Mesenchymal stem cell (in vitro differentiated cells and primary cell): ENCODE data around the gene GATD1.

Source experiments
- DNase-seq: peaks from one replicate; pipeline ENCODE4 v3.0.0-alpha.2; 2013
- H2AFZ ChIP-seq: one replicate; pipeline ENCODE4 v1.6.1; 2013; ENCODE audit warnings: low read depth, mild to moderate bottlenecking, control low read depth, inconsistent platforms, low read length, moderate library complexity
- H2AK5ac ChIP-seq: 2 replicates; pipeline ENCODE4 v1.6.1; 2013; ENCODE audit warnings: low read length, moderate library complexity, mild to moderate bottlenecking, inconsistent platforms; ENCODE audit not compliant: severe bottlenecking
- H2BK120ac ChIP-seq: one replicate; pipeline ENCODE4 v1.6.1; 2013; ENCODE audit warnings: low read depth, mild to moderate bottlenecking, inconsistent platforms, low read length, moderate library complexity
- H2BK12ac ChIP-seq, 2 experiments: one replicate each; pipeline ENCODE4 v1.6.1; 2013; ENCODE audit warnings: inconsistent platforms in 2 of 2, low read length in 2 of 2, mild to moderate bottlenecking in 2 of 2, moderate library complexity in 2 of 2, control low read depth in 1 of 2
- H2BK15ac ChIP-seq: one replicate; pipeline ENCODE4 v1.6.1; 2013; ENCODE audit warnings: mild to moderate bottlenecking, low read depth, inconsistent platforms; ENCODE audit not compliant: poor library complexity, severe bottlenecking
- H2BK5ac ChIP-seq: 2 replicates; pipeline ENCODE4 v1.6.1; 2013; ENCODE audit warnings: low read depth, mild to moderate bottlenecking, low read length, control low read depth, inconsistent platforms; ENCODE audit not compliant: poor library complexity, severe bottlenecking
- H3K14ac ChIP-seq, 2 experiments: one replicate each; pipeline ENCODE4 v1.6.1; 2013; ENCODE audit warnings: inconsistent platforms in 2 of 2, low read length in 2 of 2, control low read depth in 1 of 2, mild to moderate bottlenecking in 1 of 2, moderate library complexity in 1 of 2
- H3K18ac ChIP-seq, 2 experiments: one replicate each; pipeline ENCODE4 v1.6.1; 2013; ENCODE audit warnings: inconsistent platforms in 2 of 2, low read length in 2 of 2, control low read depth in 1 of 2, low read depth in 1 of 2, mild to moderate bottlenecking in 1 of 2
- H3K23ac ChIP-seq, 2 experiments: one replicate each; pipeline ENCODE4 v1.6.1; 2013; ENCODE audit warnings: inconsistent platforms in 2 of 2, low read length in 2 of 2, mild to moderate bottlenecking in 2 of 2, moderate library complexity in 2 of 2, control low read depth in 1 of 2
- H3K27ac ChIP-seq: 2 replicates; pipeline ENCODE4 v1.5.1; 2013; ENCODE audit warnings: mild to moderate bottlenecking, moderate library complexity, low read length, control low read depth, inconsistent platforms; ENCODE audit not compliant: poor library complexity, severe bottlenecking
- H3K27me3 ChIP-seq, 2 experiments: 2 replicates each; pipeline versions ENCODE4 v1.6.1 to v1.7.0; 2013; ENCODE audit warnings: low read length in 2 of 2, mild to moderate bottlenecking in 2 of 2, moderate library complexity in 2 of 2, control low read depth in 1 of 2, inconsistent platforms in 1 of 2; ENCODE audit not compliant: control insufficient read depth in 1 of 2, insufficient read depth in 1 of 2
- H3K36me3 ChIP-seq, 2 experiments: 2 replicates each; pipeline versions ENCODE4 v1.6.1 to v1.7.0; 2013; ENCODE audit warnings: low read length in 2 of 2, control low read depth in 1 of 2, inconsistent platforms in 1 of 2, low read depth in 1 of 2, mild to moderate bottlenecking in 1 of 2; ENCODE audit not compliant: insufficient read depth in 2 of 2, control insufficient read depth in 1 of 2
- H3K4ac ChIP-seq, 2 experiments: one replicate each; pipeline ENCODE4 v1.6.1; 2013; ENCODE audit warnings: inconsistent platforms in 2 of 2, low read length in 2 of 2, mild to moderate bottlenecking in 2 of 2, moderate library complexity in 2 of 2, control low read depth in 1 of 2, low read depth in 1 of 2
- H3K4me1 ChIP-seq: 2 replicates; pipeline ENCODE4 v1.6.1; 2013; ENCODE audit warnings: low read depth, low read length, control low read depth; ENCODE audit not compliant: control insufficient read depth, insufficient read depth
- H3K4me2 ChIP-seq: 2 replicates; pipeline ENCODE4 v1.6.1; 2013; ENCODE audit warnings: low read length, mild to moderate bottlenecking, inconsistent platforms; ENCODE audit not compliant: poor library complexity, severe bottlenecking
- H3K4me3 ChIP-seq, 2 experiments: 2 replicates each; pipeline versions ENCODE4 v1.5.1 to v1.7.0; 2013; ENCODE audit warnings: low read length in 2 of 2, mild to moderate bottlenecking in 2 of 2, control low read depth in 1 of 2, low read depth in 1 of 2; ENCODE audit not compliant: insufficient read depth in 1 of 2
- H3K79me1 ChIP-seq: replicated peaks from 2 replicates; pipeline ENCODE4 v1.6.1; 2013; ENCODE audit warnings: mild to moderate bottlenecking, control low read depth, low read length, inconsistent platforms; ENCODE audit not compliant: poor library complexity, severe bottlenecking
- H3K9ac ChIP-seq: 2 replicates; pipeline ENCODE4 v1.7.0; 2013; ENCODE audit warnings: mild to moderate bottlenecking, low read length, moderate library complexity
- H3K9me3 ChIP-seq: 2 replicates; pipeline ENCODE4 v1.7.0; 2013; ENCODE audit warnings: mild to moderate bottlenecking, low read length; ENCODE audit not compliant: control insufficient read depth
- H4K8ac ChIP-seq: one replicate; pipeline ENCODE4 v1.6.1; 2013; ENCODE audit warnings: inconsistent platforms, mild to moderate bottlenecking, low read length, moderate library complexity
- H4K91ac ChIP-seq: one replicate; pipeline ENCODE4 v1.6.1; 2013; ENCODE audit warnings: mild to moderate bottlenecking, low read length, inconsistent platforms
- WGBS: methylation state at CpG from one replicate; pipeline ENCODE4 v1.1.7; 2013; ENCODE audit warnings: mixed read lengths; 5-methylcytosine and 5-hydroxymethylcytosine counted together

GATD1 gene

GRCh38 chr11:772429-773390 lies 4.6 kb downstream of the GATD1 start:
- 95% methylated on average over 34 of the region's 34 CpGs for WGBS
- Histone ChIP-seq H3K4me1 (peaks cover 37% of the 10 kb centered on the region), H3K14ac (no peak overlapping the region), H4K8ac (no peak overlapping the region), H2BK15ac (no peak overlapping the region), H3K4ac (no peak overlapping the region), H3K79me1 (peaks cover 31% of the 10 kb centered on the region), H2AFZ (no peak overlapping the region), H3K23ac (no peak overlapping the region), H2BK120ac (no peak overlapping the region), H4K91ac (no peak overlapping the region), H3K4me3 (no peak overlapping the region), H3K4me2 (no peak overlapping the region), H3K18ac (no peak overlapping the region), H3K36me3 (peaks cover 45 to 62% of the 10 kb centered on the region in 2 experiments), H3K27me3 (no peaks in the 10 kb centered on the region), H2BK12ac (no peak overlapping the region), H2AK5ac (no peak overlapping the region), H3K9me3 (no peaks in the 10 kb centered on the region), H3K27ac (no peak overlapping the region), H3K9ac (no peak overlapping the region), H2BK5ac (no peak overlapping the region)
- DNase-seq = no peak

- H3K4me3 ChIP-seq = no peak overlapping the region
- WGBS = 96% methylated on average over 15 of the region's 15 CpGs
- DNase-seq = no peak
These were observed 5.6 kb downstream of the GATD1 start for GRCh38 chr11:771617-772204.

GRCh38 chr11:770642-771616 lies 6.4 kb downstream of the GATD1 start:
- Histone ChIP-seq H3K36me3 (peaks cover 62 to 73% of the 10 kb centered on the region in 2 experiments), H3K79me1 (peaks cover 33% of the 10 kb centered on the region), H3K23ac (no peak overlapping the region), H3K4me1 (peaks cover 44% of the 10 kb centered on the region), H3K14ac (no peak overlapping the region), H3K4me2 (no peak overlapping the region), H2BK5ac (no peak overlapping the region), H2AFZ (no peak overlapping the region), H2BK120ac (no peak overlapping the region), H4K91ac (peak overlapping the region; percentile 54), H3K4me3 (no peak overlapping the region), H3K9me3 (no peaks in the 10 kb centered on the region), H2AK5ac (peak overlapping the region; percentile 11), H4K8ac (no peak overlapping the region), H3K4ac (no peak overlapping the region), H2BK12ac (no peak overlapping the region), H3K18ac (no peak overlapping the region), H3K27ac (no peak overlapping the region), H3K9ac (no peak overlapping the region), H2BK15ac (no peak overlapping the region), H3K27me3 (no peaks in the 10 kb centered on the region)
- WGBS = 96% methylated on average over 32 of the region's 32 CpGs
- no peak for DNase-seq

More at GRCh38 chr11:771617-772204, 5.6 kb downstream of the GATD1 start:
- Histone ChIP-seq H3K27me3 (no peaks in the 10 kb centered on the region), H2AFZ (no peak overlapping the region), H4K91ac (no peak overlapping the region), H2BK12ac (no peak overlapping the region), H2AK5ac (no peak overlapping the region), H2BK15ac (no peak overlapping the region), H3K4me2 (no peak overlapping the region), H3K23ac (no peak overlapping the region), H3K4me1 (peaks cover 44% of the 10 kb centered on the region), H3K9me3 (no peaks in the 10 kb centered on the region), H2BK5ac (no peak overlapping the region), H4K8ac (no peak overlapping the region), H3K36me3 (peaks cover 54 to 67% of the 10 kb centered on the region in 2 experiments), H3K27ac (no peak overlapping the region), H3K18ac (no peak overlapping the region), H3K14ac (no peak overlapping the region), H2BK120ac (no peak overlapping the region), H3K9ac (no peak overlapping the region), H3K4ac (no peak overlapping the region), H3K79me1 (peaks cover 31% of the 10 kb centered on the region)
